Endothelial cell of umbilical vein (primary cell): ENCODE results near the gene HNMT. TPM values are rescaled to one million over a fixed set of nuclear protein-coding genes. Genes with fewer than 3 reads are reported as not detected.

Experiments used
- BruUV-seq: library from RNA; stranded (reverse); fragments of 400-500 nt; replicated peaks from 2 replicates; lab custom pipeline; 2021; lab: Mats Ljungman, UMichigan
- CTCF ChIA-PET: fragments of 300-600, 350-600 bp; sonication (Branson Sonifier 250); formaldehyde crosslinking; loops from one replicate; lab custom pipeline; 2021; ENCODE audit warnings: antibody characterized with exemption, inconsistent platforms; lab: Charles Lee
- POLR2A ChIA-PET: fragments of 300-600, 350-600 bp; sonication (Branson Sonifier 250); formaldehyde crosslinking; loops from one replicate; lab custom pipeline; 2021; ENCODE audit warnings: antibody characterized with exemption, inconsistent platforms; lab: Charles Lee
- DNase-seq: peaks from one replicate; pipeline ENCODE4 v3.0.0-alpha.2; 2011; ENCODE audit warnings: low read depth, low spot score
- FAIRE-seq: peaks from 2 replicates; lab custom pipeline; 2011; peaks lifted over from hg19 to GRCh38; lab: Jason Lieb, UNC
- H2AFZ ChIP-seq: 2 replicates; pipeline ENCODE4 v1.6.0; 2012; ENCODE audit warnings: low read depth, low read length, control low read depth, inconsistent platforms
- H3K27ac ChIP-seq: 2 replicates; pipeline ENCODE4 v1.5.1; 2011; ENCODE audit warnings: low read depth, mild to moderate bottlenecking, control low read depth, low read length, moderate library complexity; ENCODE audit not compliant: insufficient read depth
- H3K27me3 ChIP-seq, 2 experiments: 2 replicates each; pipeline versions ENCODE4 v1.6.0 to v1.6.1; 2011; ENCODE audit warnings: low read length in 2 of 2, mixed read lengths in 1 of 2; ENCODE audit not compliant: control insufficient read depth in 2 of 2, insufficient read depth in 2 of 2
- H3K36me3 ChIP-seq, 2 experiments: 2 replicates in 1 of 2; 3 replicates in 1 of 2; pipeline ENCODE4 v1.5.1; 2011; ENCODE audit warnings: low read length in 2 of 2, mild to moderate bottlenecking in 1 of 2, moderate library complexity in 1 of 2; ENCODE audit not compliant: control insufficient read depth in 2 of 2, insufficient read depth in 2 of 2; ENCODE audit errors: extremely low read depth in 1 of 2
- H3K4me1 ChIP-seq: 3 replicates; pipeline ENCODE4 v1.5.1; 2011; ENCODE audit warnings: mild to moderate bottlenecking, low read length; ENCODE audit not compliant: control insufficient read depth, insufficient read depth; ENCODE audit errors: extremely low read depth
- H3K4me2 ChIP-seq: 2 replicates; pipeline ENCODE4 v1.6.1; 2011; ENCODE audit warnings: low read length, control low read depth, mixed read lengths; ENCODE audit not compliant: insufficient read depth
- H3K4me3 ChIP-seq, 3 experiments: fragments of 200-600 bp in 1 of 3; sonication (generic), shearing (Covaris generic) in 1 of 3; replicated peaks in 1 of 3; 2 replicates each; pipeline ENCODE4 v1.5.1; 2011 to 2016; ENCODE audit warnings: control low read depth in 3 of 3, low read length in 3 of 3, mild to moderate bottlenecking in 2 of 3, inconsistent platforms in 1 of 3, low read depth in 1 of 3, moderate library complexity in 1 of 3; ENCODE audit not compliant: insufficient read depth in 1 of 3
- H3K79me2 ChIP-seq: 2 replicates; pipeline ENCODE4 v1.6.0; 2012; ENCODE audit warnings: low read length, inconsistent platforms; ENCODE audit not compliant: control insufficient read depth, insufficient read depth
- H3K9ac ChIP-seq: replicated peaks from 2 replicates; pipeline ENCODE3; 2011; ENCODE audit warnings: low read length, control low read depth; ENCODE audit not compliant: insufficient read depth; ENCODE audit errors: extremely low read depth
- H3K9me1 ChIP-seq: replicated peaks from 3 replicates; pipeline ENCODE4 v1.6.0; 2011; ENCODE audit warnings: mild to moderate bottlenecking, low read length; ENCODE audit not compliant: control insufficient read depth, insufficient read depth; ENCODE audit errors: extremely low read depth
- H3K9me3 ChIP-seq: replicated peaks from 2 replicates; pipeline ENCODE4 v1.5.1; 2012; ENCODE audit warnings: low read length, inconsistent platforms; ENCODE audit not compliant: control insufficient read depth, insufficient read depth
- H4K20me1 ChIP-seq: replicated peaks from 2 replicates; pipeline ENCODE3; 2011; ENCODE audit warnings: mild to moderate bottlenecking, low read length; ENCODE audit not compliant: control insufficient read depth, insufficient read depth; ENCODE audit errors: extremely low read depth
- GATA2 ChIP-seq: IDR thresholded peaks from 2 replicates; pipeline ENCODE4 v1.7.0; 2011; ENCODE audit warnings: low read depth, mild to moderate bottlenecking, moderate library complexity, mixed read lengths, low read length; ENCODE audit not compliant: insufficient read length, insufficient read depth
- POLR2AphosphoS5 ChIP-seq: IDR thresholded peaks from 2 replicates; pipeline ENCODE4 v1.6.1; 2012; ENCODE audit warnings: low read depth, mild to moderate bottlenecking, control low read depth, low read length, moderate library complexity; ENCODE audit not compliant: insufficient read depth
- dilution Hi-C: fragments of 300-500 bp; cut with MboI; formaldehyde crosslinking; loops from one replicate; pipeline ENCODE4 v1.15.0; 2019; ENCODE audit warnings: low sequenced_read_pairs; ENCODE audit not compliant: extremely low pct_ligation_motif_present
- intact Hi-C: fragments of 100-400 bp; cut with micrococcal nuclease; formaldehyde crosslinking; loops from one replicate; pipeline ENCODE4 v1.10.0; 2022
- polyA plus RNA-seq, 4 experiments: library from polyadenylated mRNA; depleted of rRNA in 3 of 4; stranded (reverse) in 3 of 4; unstranded in 1 of 4; fragments of >200 nt; gene quantifications; 2 replicates each; pipeline versions ENCODE4 v1.2.1 to v1.2.3, GENCODE V29; 2011 to 2012; ENCODE audit warnings: missing spikeins in 1 of 4
- total RNA-seq: library from RNA; stranded (reverse); gene quantifications from 2 replicates; pipeline ENCODE4 v1.2.3, GENCODE V29; 2021
- TF ChIP-seq, protein P1 (sequence below), 2 donors: IDR thresholded peaks; 1 replicate in 1 of 2; 2 replicates in 1 of 2; pipeline ENCODE4 v1.5.1; 2011; ENCODE audit warnings: low read length in 2 of 2, mild to moderate bottlenecking in 2 of 2, moderate library complexity in 2 of 2, control low read depth in 1 of 2, inconsistent platforms in 1 of 2, low read depth in 1 of 2; ENCODE audit not compliant: insufficient read depth in 1 of 2; ENCODE audit errors: extremely low read depth in 1 of 2

The HNMT gene
- total and polyA plus RNA-seq, 2 donors (not counting 3 experiments of a cell fraction or from before 2014, with no cell fraction given), result 8.6 to 16.9 TPM

DNA sequence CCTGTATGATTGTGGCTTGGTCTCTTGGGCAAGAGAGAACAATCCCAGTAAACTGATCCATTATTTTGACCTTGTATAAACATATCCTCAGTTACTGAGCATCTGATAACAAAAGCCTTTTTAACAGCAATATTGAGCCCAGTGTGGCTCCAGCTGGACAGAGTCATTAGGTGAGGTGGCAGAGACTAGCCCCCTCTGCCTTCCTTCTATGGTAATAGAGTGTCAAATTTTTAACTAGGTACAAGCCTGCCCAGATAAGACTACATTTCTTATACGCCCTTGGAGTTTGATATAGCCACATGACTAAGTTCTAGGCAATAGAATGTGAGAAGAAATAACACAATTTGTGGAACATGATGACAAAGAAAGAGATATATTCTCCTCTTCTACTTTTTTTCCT is 56.2 kb downstream of the HNMT start:
- no peak for FAIRE-seq
- ChIA-PET POLR2A (no interaction called here), CTCF (interaction anchor here (0.6 to 2.9 kb wide), 3 partner anchors 10 to 297 kb away, joined by 3 to 12 read pairs (median 3); no protein-coding TSS in a partner anchor)
- H3K79me2 ChIP-seq, result no peaks in the 10 kb centered on the region
- H3K4me1 ChIP-seq, result no peaks in the 10 kb centered on the region
- H2AFZ ChIP-seq, result no peak overlapping the region
- no peak for DNase-seq
- no peak overlapping the region for H3K27ac ChIP-seq
- H4K20me1 ChIP-seq, result no peaks in the 10 kb centered on the region
- H3K27me3 ChIP-seq, result no peaks in the 10 kb centered on the region
- no peak overlapping the region for H3K4me2 ChIP-seq
- no peak overlapping the region for H3K4me3 ChIP-seq
- no TSS peak for BruUV-seq
- TF ChIP-seq, protein P1, sequence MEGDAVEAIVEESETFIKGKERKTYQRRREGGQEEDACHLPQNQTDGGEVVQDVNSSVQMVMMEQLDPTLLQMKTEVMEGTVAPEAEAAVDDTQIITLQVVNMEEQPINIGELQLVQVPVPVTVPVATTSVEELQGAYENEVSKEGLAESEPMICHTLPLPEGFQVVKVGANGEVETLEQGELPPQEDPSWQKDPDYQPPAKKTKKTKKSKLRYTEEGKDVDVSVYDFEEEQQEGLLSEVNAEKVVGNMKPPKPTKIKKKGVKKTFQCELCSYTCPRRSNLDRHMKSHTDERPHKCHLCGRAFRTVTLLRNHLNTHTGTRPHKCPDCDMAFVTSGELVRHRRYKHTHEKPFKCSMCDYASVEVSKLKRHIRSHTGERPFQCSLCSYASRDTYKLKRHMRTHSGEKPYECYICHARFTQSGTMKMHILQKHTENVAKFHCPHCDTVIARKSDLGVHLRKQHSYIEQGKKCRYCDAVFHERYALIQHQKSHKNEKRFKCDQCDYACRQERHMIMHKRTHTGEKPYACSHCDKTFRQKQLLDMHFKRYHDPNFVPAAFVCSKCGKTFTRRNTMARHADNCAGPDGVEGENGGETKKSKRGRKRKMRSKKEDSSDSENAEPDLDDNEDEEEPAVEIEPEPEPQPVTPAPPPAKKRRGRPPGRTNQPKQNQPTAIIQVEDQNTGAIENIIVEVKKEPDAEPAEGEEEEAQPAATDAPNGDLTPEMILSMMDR (IDR thresholded peaks at IDR 0.05; ENCODE audit: extremely low read depth in 1 of 2, insufficient read depth in 1 of 2, low read depth in 1 of 2, low read length in 2 of 2), result no peak
- no peaks in the 10 kb centered on the region for H3K9me1 ChIP-seq
- H3K36me3 ChIP-seq, result no peaks in the 10 kb centered on the region
- dilution Hi-C loops (no loop called here), intact Hi-C loops (no loop called here)
- no peaks in the 10 kb centered on the region for H3K9me3 ChIP-seq
- no peak overlapping the region for H3K9ac ChIP-seq

DNA sequence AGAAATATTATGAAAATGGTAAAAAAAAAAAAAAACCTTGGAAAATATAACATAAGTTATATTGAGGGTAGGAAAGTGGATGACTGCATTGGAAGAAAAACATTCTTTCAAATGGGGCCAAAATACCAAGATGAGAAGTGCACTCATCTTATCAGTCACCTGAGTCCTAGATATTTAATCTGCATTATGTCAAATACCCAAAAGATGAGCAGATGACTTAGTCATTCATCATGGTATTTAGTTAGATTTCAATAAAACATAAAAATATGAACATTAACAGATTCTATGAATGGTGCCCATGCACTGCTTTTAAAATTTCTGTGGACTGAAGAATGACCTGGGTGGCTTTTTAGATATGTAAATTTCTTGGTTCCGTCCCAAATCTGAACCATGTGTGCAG is 56.9 kb downstream of the HNMT start:
- Histone ChIP-seq H4K20me1 (no peaks in the 10 kb centered on the region), H3K36me3 (no peaks in the 10 kb centered on the region), H3K4me2 (no peak overlapping the region), H3K9me3 (no peaks in the 10 kb centered on the region), H3K4me1 (no peaks in the 10 kb centered on the region), H3K27me3 (no peaks in the 10 kb centered on the region), H2AFZ (no peak overlapping the region), H3K9ac (no peak overlapping the region), H3K9me1 (no peaks in the 10 kb centered on the region), H3K4me3 (no peak overlapping the region), H3K79me2 (no peaks in the 10 kb centered on the region), H3K27ac (no peak overlapping the region)
- no peak for DNase-seq
- dilution Hi-C loops (no loop called here), intact Hi-C loops (no loop called here)
- CTCF ChIA-PET, result interaction anchor here (0.6 to 0.8 kb wide), 2 partner anchors 52 to 296 kb away, joined by 3 read pairs; no protein-coding TSS in a partner anchor
- TF ChIP-seq GATA2 (no peak), POLR2AphosphoS5 (no peak)
- BruUV-seq, result no TSS peak
- FAIRE-seq, result no peak
- POLR2A ChIA-PET, result no interaction called here
